Heart left ventricle (tissue), 16 donors: ENCODE data around the gene MGLL. TPM values are rescaled to one million over a fixed set of nuclear protein-coding genes. Genes with fewer than 3 reads are reported as not detected.
A peak's percentile ranks its signal among the peaks of the same experiment; 100 is the strongest.

ENCODE experiments used
- ATAC-seq, 4 donors: fragments of 200-7000 bp; cut with Tn5 transposase; one replicate each; pipeline ENCODE4 v1.9.1; 2020 to 2022; ENCODE audit warnings: moderate library complexity in 4 of 4, mild to moderate bottlenecking in 3 of 4, moderate number of reproducible peaks in 1 of 4
- DNase-seq, 5 donors: peaks; one replicate each; pipeline ENCODE4 v3.0.0-alpha.2; 2020
- H3K27ac ChIP-seq, 12 donors: fragments of 200-600 bp; sonication (generic) in 4 of 12; one replicate each; pipeline versions ENCODE4 v1.5.0 to v1.8.0; 2016 to 2022; ENCODE audit warnings: mild to moderate bottlenecking in 2 of 12
- H3K27me3 ChIP-seq, 9 donors: fragments of 200-600 bp; sonication (generic) in 2 of 9; one replicate each; pipeline versions ENCODE4 v1.5.1 to v1.8.0; 2016 to 2022; ENCODE audit warnings: mild to moderate bottlenecking in 3 of 9
- H3K36me3 ChIP-seq, 9 donors: fragments of 200-600 bp; sonication (generic) in 2 of 9; one replicate each; pipeline versions ENCODE4 v1.5.0 to v1.8.0; 2018 to 2022; ENCODE audit warnings: mild to moderate bottlenecking in 2 of 9
- H3K4me1 ChIP-seq, 12 donors: fragments of 200-600 bp; sonication (generic) in 4 of 12; one replicate each; pipeline versions ENCODE4 v1.5.0 to v1.8.0; 2016 to 2022; ENCODE audit warnings: mild to moderate bottlenecking in 3 of 12
- H3K4me3 ChIP-seq, 12 donors: fragments of 200-600 bp; sonication (generic) in 4 of 12; one replicate each; pipeline versions ENCODE4 v1.5.0 to v1.8.0; 2017 to 2022; ENCODE audit warnings: mild to moderate bottlenecking in 9 of 12, moderate library complexity in 4 of 12
- H3K9me3 ChIP-seq, 12 donors: fragments of 200-600 bp; sonication (generic) in 4 of 12; one replicate each; pipeline versions ENCODE4 v1.5.0 to v1.8.0; 2016 to 2022; ENCODE audit warnings: mild to moderate bottlenecking in 1 of 12
- CTCF ChIP-seq, 12 donors: fragments of 200-600 bp; sonication (generic) in 4 of 12; IDR thresholded peaks; one replicate each; pipeline versions ENCODE4 v1.5.0 to v1.8.0; 2018 to 2022; ENCODE audit warnings: antibody characterized with exemption in 12 of 12, mild to moderate bottlenecking in 5 of 12
- POLR2A ChIP-seq, 2 donors: fragments of 450-650 bp; IDR thresholded peaks; one replicate each; pipeline ENCODE4 v1.6.1; 2017; ENCODE audit warnings: antibody characterized with exemption in 2 of 2, mild to moderate bottlenecking in 2 of 2, moderate library complexity in 2 of 2
- WGBS, 4 donors: extraction: QIAGEN DNeasy Blood & Tissue Kit in 2 of 4; methylation state at CpG; one replicate each; pipeline versions ENCODE4 v1.1.5 to v1.1.7; 2013 to 2018; 5-methylcytosine and 5-hydroxymethylcytosine counted together
- intact Hi-C, 10 donors: fragments of 100-400 bp; cut with DNase I; formaldehyde crosslinking; loops; one replicate each; pipeline versions ENCODE4 v1.11.1 to v1.14.2; 2022
- polyA plus RNA-seq, 2 donors: library from polyadenylated mRNA; stranded (reverse); fragments of 200-250 nt; gene quantifications; one replicate each; pipeline ENCODE4 v1.2.3, GENCODE V29; 2013
- total RNA-seq, 9 donors: library from RNA; depleted of rRNA in 2 of 9; stranded (reverse); fragments of >200 nt in 2 of 9; fragmentation: NEBNext Ultra II Directional in 3 of 9; extraction: Animal tissue kit (Norgen Biotek cat#: 25700) in 3 of 9; gene quantifications; one replicate each; pipeline versions ENCODE4 v1.1.0 to v1.2.4, GENCODE V29; 2016 to 2023
- donor health status: ischemic (EF 13 %, LVEDD 7.1; RV severe dilation, severe dysfunction).
- donor health status: healthy with polysubstance abuse.
- donor health status: DM: no; HTN: yes; CAD: no.
- donor health status: DM: no; HTN: no; CAD: no.
- donor health status: ischemic (EF 25% LVEDD 6.9; RV normal size, moderate dysfunction).
- donor health status: ischemic (EF 25% LVEDD 5.7; RV mildly dilated, moderate dysfunction).
- donor health status: healthy.
- donor health status: DM: yes; HTN: yes; CAD: no.
- donor health status: ischemic (EF 35%, LVEDD 5.7; RV mildly dilated, moderate dysfunction).
- donor health status: nonischemic (EF 11% LVEDD 7.7; RV severe dilation, severe dysfunction).
- donor health status: DM: yes; HTN: yes; CAD: no.
- donor health status: PGD.
- donor health status: ischemic (EF 29% LVEDD 5.4; RV normal size, mild dysfunction).
- donor health status: nonischemic (EF 23%, LVEDD 6.1; RV moderate dilation, normal function).

The MGLL gene
- total and polyA plus RNA-seq, 11 donors, result 38.5 to 119 (median 78.9) TPM

- Histone ChIP-seq H3K9me3 (no peaks in the 10 kb centered on the region), H3K27me3 (no peaks in the 10 kb centered on the region), H3K4me1 (peaks cover 7 to 97% (median 81%) of the 10 kb centered on the region in 12 donors), H3K27ac (peak overlapping the region; percentile 10 to 89 (median 62)), H3K4me3 (peak overlapping the region in 1 of 12 donors; percentile 7), H3K36me3 (peaks cover 0 to 10% (median 0%) of the 10 kb centered on the region in 9 donors)
- WGBS, 4 donors, result 44 to 48% (median 47%) methylated on average over 16 of the region's 16 CpGs
- ATAC-seq (no peak), DNase-seq (no peak)
- TF ChIP-seq POLR2A (IDR thresholded peaks at IDR 0.05), result no peak
- no peak for TF ChIP-seq CTCF (IDR thresholded peaks at IDR 0.05)
- intact Hi-C loops, result loop anchor here in 4 of 10 donors (2.0 to 5.0 kb wide), 2 partner anchors 35 kb away; partner anchors contain the start of gene MGLL (in 4 of the 4)
These were observed 34.5 kb downstream of the MGLL start for GRCh38 chr3:127787571-127788365.

DNA sequence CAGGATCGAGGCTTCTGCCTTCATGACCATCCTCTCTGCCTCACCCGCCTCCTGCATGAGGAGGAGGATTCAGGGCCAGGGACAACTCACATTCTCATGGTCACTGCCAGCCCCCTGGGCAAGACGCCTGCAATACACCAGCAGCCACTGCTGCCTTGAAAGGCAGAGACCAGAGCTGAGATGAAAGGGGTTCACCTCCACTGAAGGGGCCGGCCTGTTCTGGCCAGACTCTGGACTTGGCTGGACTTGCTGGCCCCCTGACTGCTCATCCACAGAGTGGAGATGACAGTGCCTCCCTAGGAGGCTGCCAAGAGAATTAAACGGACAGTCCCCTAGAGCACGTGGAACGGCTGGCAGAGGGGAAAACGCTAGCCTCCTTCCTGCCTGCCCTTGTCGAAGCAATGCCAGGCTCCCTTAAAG lies 35.2 kb downstream of the MGLL start:
- peak overlapping the region in 1 of 12 donors; percentile 7 for H3K4me3 ChIP-seq
- intact Hi-C loops, result loop anchor here in 3 of 10 donors (5.0 kb wide), 1 partner anchor 35 kb away; the partner anchor contains the start of gene MGLL (in 3 of the 3)
- TF ChIP-seq POLR2A (IDR thresholded peaks at IDR 0.05), result no peak
- TF ChIP-seq CTCF (IDR thresholded peaks at IDR 0.05), result no peak
- no peaks in the 10 kb centered on the region for H3K9me3 ChIP-seq
- ATAC-seq (peak; percentile 21 to 51 (median 40)), DNase-seq (peak in 2 of 5 donors; percentile 38 to 63)
- peaks cover 0 to 12% (median 0%) of the 10 kb centered on the region in 9 donors for H3K36me3 ChIP-seq
- H3K27me3 ChIP-seq, result no peaks in the 10 kb centered on the region
- H3K27ac ChIP-seq, result peak overlapping the region; percentile 10 to 89 (median 62)
- 9 to 38% (median 24%) methylated on average over 8 to 9 of the region's 9 CpGs for WGBS, 4 donors
- H3K4me1 ChIP-seq, result peaks cover 7 to 95% (median 81%) of the 10 kb centered on the region in 12 donors

DNA sequence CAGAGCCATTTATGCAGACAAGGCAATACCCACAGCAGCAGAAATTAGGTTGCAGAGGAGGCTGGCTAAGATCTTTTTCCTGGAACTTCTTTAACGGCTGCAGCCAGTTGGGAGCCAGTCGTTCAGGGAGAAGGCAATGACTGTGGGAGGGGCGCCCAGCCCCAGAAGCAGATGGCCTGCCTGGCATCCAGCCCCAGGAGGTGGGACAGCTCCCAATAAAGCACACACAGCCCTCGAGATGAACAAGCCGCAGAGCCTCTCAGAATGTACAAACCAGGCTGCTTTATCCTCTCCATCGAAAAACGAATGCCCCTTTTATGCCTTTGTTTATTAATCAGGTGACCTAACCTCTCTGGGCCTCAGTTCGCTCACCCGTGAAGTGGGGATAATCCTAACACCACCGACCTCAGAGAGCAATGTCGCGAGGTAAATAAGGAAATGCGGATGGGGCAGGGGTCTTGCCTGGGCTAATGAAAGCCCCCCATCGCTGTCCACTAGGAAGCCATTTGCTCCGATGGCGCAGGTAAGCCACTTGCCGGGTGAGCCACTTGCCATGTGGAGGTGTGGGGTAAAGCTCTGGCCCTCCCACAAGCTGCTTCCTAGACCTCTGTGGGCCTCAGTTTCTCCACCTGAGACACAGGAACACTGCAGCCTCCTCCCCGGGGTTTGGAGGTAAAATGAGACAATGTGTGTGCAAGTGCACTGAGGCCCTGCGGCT lies 35.8 kb downstream of the MGLL start:
- peaks cover 0 to 17% (median 0%) of the 10 kb centered on the region in 9 donors for H3K36me3 ChIP-seq
- WGBS, 4 donors, result 51 to 59% (median 54%) methylated on average over 18 to 19 of the region's 19 CpGs

More for the DNA sequence above, 35.8 kb downstream of the MGLL start:
- TF ChIP-seq CTCF (IDR thresholded peaks at IDR 0.05) (no peak), POLR2A (IDR thresholded peaks at IDR 0.05) (no peak)
- ATAC-seq (peak; percentile 75 to 82 (median 81)), DNase-seq (peak; percentile 83 to 93 (median 87))
- no peaks in the 10 kb centered on the region for H3K9me3 ChIP-seq
- H3K4me1 ChIP-seq, result peaks cover 7 to 95% (median 82%) of the 10 kb centered on the region in 12 donors
- H3K27ac ChIP-seq, result peak overlapping the region in 11 of 12 donors; percentile 18 to 89 (median 62)
- no peak overlapping the region for H3K4me3 ChIP-seq
- H3K27me3 ChIP-seq, result no peaks in the 10 kb centered on the region
- intact Hi-C loops, result loop anchor here in 3 of 10 donors (5.0 kb wide), 1 partner anchor 36 kb away; the partner anchor contains the start of gene MGLL (in 3 of the 3)
